ENCODE results near the gene N4BP2.
"Not testable (repeated sequence)": the region's sequence is repeated elsewhere in the genome, so short reads cannot be mapped to it uniquely, and the experiment has no call there.

Gene N4BP2

GRCh38 chr4:40056716-40057585, at the start of gene N4BP2:
Gene N4BP2, plus strand, starts transcription at chr4:40056850. Its CDS starts 40,491 bp downstream, at chr4:40097341.
- peak; percentile 77 for DNase-seq

- DNase-seq = no peak
Observed at GRCh38 chr4:40016007-40016406, 40.6 kb upstream of the N4BP2 start.

DNA sequence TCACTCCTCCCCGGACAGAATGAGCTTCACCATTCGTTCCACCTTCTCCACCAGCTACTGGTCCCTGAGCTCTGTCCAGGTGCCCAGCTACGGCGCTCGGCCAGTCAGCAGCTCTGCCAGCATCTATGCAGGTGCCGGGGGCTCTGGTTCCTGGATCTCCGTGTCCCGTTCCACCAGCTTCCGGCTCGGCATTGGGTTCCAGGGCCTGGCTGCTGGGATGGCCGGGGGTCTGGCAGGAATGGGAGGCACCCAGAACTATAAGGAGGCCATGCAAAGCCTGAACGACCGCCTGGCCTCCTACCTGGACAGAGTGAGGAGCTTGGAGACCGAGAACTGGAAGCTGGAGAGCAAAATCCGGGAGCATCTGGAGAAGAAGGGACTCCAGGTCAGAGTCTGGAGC, 36.4 kb upstream of the N4BP2 start:
- no peak for DNase-seq

GRCh38 chr4:40021116-40021515, 35.5 kb upstream of the N4BP2 start:
- not testable (repeated sequence) for DNase-seq

- DNase-seq = not testable (repeated sequence)
Observed at GRCh38 chr4:40024049-40024448, 32.6 kb upstream of the N4BP2 start.

GRCh38 chr4:40032785-40033184, 23.9 kb upstream of the N4BP2 start:
- DNase-seq = no peak

DNA sequence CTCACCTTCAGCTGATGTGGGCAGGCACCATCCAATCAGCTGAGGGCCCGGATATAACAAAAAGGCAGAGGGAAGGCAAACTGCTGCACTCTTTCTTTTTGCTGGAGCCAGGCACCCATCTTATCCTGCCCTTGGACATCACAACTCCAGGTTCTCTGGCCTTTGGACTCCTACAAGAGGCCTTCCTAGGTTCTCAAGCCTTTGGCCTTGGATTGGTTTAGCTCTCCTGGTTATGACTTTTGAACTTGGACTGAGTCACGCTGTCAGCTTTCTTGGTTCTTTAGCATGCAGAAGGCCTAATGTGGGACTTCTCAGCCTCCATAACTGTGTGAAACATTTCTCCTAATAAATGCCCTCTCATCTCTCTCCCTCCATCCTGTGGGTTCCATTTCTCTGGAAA, 23.0 kb upstream of the N4BP2 start:
- DNase-seq = no peak

GRCh38 chr4:40038977-40039376, 17.7 kb upstream of the N4BP2 start:
- DNase-seq = no peak

DNA sequence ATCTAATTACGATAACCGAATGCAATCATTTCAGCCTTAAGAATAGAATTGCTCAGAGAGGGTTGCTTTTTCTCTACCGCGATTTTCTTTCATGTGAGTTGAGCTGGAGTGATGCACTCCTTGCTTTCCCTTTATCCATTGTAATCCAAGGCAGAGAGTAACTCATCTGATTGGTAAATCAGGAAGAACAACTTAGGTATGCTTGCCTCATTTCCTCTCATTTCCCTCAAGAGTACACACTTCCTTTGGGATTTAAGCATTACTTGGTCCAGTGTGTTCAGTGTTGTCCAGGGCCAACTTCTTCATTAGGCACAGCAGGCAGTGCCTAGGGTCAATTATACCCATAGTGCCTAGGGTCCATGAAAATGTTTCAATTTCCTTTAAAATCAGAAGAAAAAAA, 15.7 kb upstream of the N4BP2 start:
- DNase-seq = no peak

GRCh38 chr4:40043786-40044185, 12.9 kb upstream of the N4BP2 start:
- no peak for DNase-seq

GRCh38 chr4:40046311-40046980, 10.2 kb upstream of the N4BP2 start:
- DNase-seq = no peak

- DNase-seq = no peak
Observed at GRCh38 chr4:40053161-40053560, 3.5 kb upstream of the N4BP2 start.

DNA sequence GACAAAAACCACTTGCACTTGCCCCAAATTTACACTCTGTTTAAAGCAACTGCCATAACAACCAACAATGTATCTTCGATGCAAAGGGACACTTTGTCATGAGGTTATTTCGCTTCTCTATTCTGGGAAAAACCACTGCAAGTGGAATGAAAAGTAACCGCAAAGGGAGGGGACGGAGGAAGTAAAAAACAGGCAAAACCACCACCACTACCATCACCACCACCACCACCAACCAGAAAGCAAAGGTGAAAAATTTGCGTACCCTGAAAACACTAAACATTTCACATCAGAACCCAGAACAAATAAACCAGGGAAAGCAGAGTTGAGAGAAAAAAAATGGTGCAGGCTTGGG, 1.2 kb upstream of the N4BP2 start:
- DNase-seq = peak; percentile 68

DNA sequence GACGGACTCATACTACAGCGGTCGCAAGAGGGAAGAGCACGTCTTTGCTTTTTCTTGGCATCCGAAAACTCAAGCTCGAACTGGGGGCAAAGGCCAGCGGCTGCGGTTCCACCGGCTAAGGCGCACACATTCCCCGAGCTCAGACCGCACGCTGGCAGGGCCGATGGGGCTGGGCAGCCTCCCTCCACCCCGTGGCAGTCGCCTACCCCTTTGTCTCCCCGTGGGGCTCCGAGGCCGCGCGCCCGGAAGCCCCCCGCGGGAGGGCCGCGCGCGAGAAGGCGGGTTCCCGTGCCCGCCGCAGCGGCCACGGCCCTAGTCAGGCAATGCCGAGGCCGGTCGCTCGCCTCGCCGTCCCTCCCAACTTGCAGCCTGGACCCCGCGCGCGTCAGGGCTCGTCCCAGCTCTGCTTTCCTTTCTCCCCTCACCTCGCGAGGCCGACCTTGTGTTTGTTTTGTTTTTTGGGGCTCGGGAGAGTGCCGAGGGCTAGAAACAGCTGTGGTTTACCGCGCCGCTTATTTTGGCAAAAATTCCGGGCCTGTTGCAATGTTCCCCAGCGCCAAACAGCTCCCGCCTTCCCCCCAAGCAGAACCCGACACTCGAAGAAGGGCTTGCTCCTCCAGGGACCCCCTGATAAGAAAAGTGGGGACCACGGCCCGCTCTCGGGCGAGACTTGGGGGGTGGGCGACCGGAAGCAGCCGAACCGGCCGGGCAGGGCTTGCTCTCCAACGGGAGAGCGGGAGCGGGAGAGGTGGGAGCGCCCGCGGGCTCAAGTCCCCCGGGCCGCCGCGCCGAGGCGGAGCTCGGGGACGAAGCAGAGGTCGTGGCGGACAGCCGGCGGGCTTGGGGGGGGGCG, 561 bp upstream of the N4BP2 start:
- peak; percentile 56 for DNase-seq

DNA sequence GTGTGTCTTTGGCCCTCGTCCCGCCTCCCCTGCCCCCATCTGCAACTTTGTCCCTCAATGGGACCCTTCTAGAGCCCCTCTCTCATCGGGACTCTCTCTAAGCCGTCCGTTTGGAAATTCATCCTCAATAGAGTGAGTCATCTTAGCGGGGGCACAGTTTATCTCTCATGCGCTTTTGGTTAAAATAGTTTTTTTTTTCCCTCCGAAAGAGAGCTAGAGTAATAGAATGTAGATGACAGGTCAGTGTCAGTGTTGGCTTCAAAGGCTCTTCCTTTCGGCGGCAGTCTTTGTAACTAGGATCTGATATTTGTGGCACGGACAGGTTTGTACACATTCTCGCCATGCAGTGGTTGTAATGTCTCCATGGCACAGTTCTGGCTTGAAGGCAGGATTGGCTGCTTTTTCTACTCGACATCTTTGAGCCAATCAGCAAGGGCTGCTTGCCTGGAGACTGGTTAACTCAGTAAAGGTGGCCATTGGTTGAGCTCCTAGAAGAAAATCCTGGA, 989 bp downstream of the N4BP2 start:
- DNase-seq = peak; percentile 80

GRCh38 chr4:40058121-40058520, 1.5 kb downstream of the N4BP2 start:
- no peak for DNase-seq

- no peak for DNase-seq
Observed at GRCh38 chr4:40058854-40059253, 2.2 kb downstream of the N4BP2 start.

DNA sequence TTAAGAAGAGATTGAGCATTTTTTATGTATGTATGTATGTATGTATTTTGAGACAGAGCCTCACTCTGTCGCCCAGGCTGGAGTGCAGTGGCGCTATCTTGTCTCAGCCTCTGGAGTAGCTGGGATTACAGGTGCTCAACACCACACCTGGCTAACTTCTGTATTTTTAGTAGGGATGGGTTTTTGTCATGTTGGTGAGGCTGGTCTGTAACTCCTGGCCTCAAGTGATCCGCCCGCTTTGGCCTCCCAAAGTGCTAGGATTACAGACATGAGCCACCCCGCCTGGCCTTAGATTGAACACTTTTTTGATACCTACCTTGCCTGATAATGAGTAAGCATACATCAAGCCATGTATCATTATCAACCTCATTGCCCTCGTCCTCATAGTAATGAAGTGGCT, 2.7 kb downstream of the N4BP2 start:
- DNase-seq = no peak

DNA sequence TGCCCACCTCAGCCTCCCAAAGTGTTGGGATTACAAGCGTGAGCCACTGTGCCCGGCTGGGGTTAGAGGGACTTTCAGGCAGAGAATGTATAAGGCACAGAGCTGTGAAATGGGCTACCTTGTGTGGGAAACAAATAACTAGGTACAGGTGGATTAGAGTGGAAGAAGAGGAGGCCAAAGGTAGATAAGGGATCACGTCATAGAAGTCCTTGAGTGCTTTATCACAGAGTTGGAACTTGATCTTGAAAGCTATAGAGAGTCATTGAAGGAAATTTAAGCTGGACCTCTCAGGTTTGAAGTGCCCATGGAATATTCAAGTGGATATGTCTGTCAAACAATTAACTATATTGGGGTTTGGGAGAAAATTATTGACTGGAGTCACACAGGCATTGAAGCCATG, 8.4 kb downstream of the N4BP2 start:
- DNase-seq = no peak

- DNase-seq = no peak
Observed at GRCh38 chr4:40066651-40067050, 10.0 kb downstream of the N4BP2 start.

GRCh38 chr4:40070387-40070786, 13.7 kb downstream of the N4BP2 start:
- no peak for DNase-seq

DNA sequence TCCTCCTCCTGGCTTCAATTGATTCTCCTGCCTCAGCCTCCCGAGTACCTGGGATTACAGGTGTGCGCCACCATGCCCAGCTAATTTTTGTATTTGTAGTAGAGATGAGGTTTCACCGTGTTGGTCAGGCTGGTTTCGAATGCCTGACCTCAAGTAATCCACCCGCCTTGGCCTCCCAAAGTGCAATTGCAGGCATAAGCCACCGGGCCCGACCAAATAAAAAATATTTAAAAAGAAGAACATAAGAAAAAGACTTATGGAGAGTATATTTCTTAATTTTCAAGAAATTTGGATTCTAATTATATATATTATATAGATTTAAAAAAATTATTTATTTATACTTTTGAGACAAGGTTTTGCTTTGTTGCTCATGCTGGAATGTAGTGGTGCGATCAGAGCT, 29.8 kb downstream of the N4BP2 start:
- DNase-seq = no peak

DNA sequence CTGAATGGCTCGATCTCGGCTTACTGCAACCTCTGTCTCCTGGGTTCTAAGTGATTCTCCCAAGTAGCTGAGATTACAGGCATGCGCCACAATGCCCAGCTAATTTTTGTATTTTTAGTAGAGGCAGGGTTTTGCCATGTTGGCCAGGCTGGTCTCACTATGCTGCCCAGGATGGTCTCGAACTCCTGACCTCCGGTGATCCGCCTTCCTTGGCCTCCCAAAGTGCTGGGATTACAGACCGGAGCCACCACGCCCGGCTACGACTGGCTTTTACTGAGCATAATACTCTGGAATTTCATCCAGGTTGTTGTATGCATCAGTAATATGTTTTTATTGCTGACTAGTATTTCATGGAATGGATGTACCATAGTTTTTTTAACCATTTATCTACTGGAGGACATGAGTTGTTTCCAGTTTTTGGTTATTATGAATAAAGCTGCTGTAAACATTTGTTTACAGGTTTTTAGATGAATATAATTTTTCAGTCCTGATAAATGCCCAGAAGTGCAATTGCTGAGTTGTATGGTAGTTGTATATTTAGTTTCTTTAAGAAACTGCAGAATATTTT, 31.2 kb downstream of the N4BP2 start:
- no peak for DNase-seq
